Stimulated activated memory B cell treated with anti-CD40 and anti-IgM and Interleukin-4, amounts not matched to agents 10 μg/mL and 1 μg/mL and 100 μg/mL, for 72 hours (primary cell): ENCODE results near the gene PTPRN2.

Experiments
- ATAC-seq: fragments of 150-1000 bp; cut with Tn5 transposase; 2 replicates; pipeline ENCODE4 v1.10.0; 2021
- H3K27ac Mint-ChIP-seq: one replicate; pipeline ENCODE4 v1.8.0; 2022; ENCODE audit warnings: mild to moderate bottlenecking, mixed read lengths
- H3K27me3 Mint-ChIP-seq: one replicate; pipeline ENCODE4 v1.8.0; 2022; ENCODE audit warnings: mixed read lengths
- H3K36me3 Mint-ChIP-seq: one replicate; pipeline ENCODE4 v1.8.0; 2022; ENCODE audit warnings: mixed read lengths
- H3K4me1 Mint-ChIP-seq: one replicate; pipeline ENCODE4 v1.8.0; 2022; ENCODE audit warnings: mixed read lengths
- H3K4me3 Mint-ChIP-seq: one replicate; pipeline ENCODE4 v1.8.0; 2022; ENCODE audit warnings: mild to moderate bottlenecking, moderate library complexity, mixed read lengths
- H3K9me3 Mint-ChIP-seq: one replicate; pipeline ENCODE4 v1.8.0; 2022; ENCODE audit warnings: mixed read lengths

The PTPRN2 gene

GRCh38 chr7:157618823-157619606 is 968.6 kb downstream of the PTPRN2 start:
- H3K27me3 Mint-ChIP-seq, result peaks cover 19% of the 10 kb centered on the region
- H3K4me1 Mint-ChIP-seq, result no peaks in the 10 kb centered on the region
- no peaks in the 10 kb centered on the region for H3K36me3 Mint-ChIP-seq
- no peak overlapping the region for H3K27ac Mint-ChIP-seq
- no peak overlapping the region for H3K4me3 Mint-ChIP-seq
- H3K9me3 Mint-ChIP-seq, result no peaks in the 10 kb centered on the region
- no peak for ATAC-seq

- no peak overlapping the region for H3K27ac Mint-ChIP-seq
- no peaks in the 10 kb centered on the region for H3K9me3 Mint-ChIP-seq
- H3K4me1 Mint-ChIP-seq, result no peaks in the 10 kb centered on the region
Observed at GRCh38 chr7:157618091-157618726, 969.4 kb downstream of the PTPRN2 start.

GRCh38 chr7:157617401-157617800 is 970.2 kb downstream of the PTPRN2 start:
- Mint-ChIP-seq H3K27me3 (peaks cover 20% of the 10 kb centered on the region), H3K27ac (no peak overlapping the region), H3K4me3 (no peak overlapping the region), H3K4me1 (peaks cover 3% of the 10 kb centered on the region), H3K9me3 (no peaks in the 10 kb centered on the region), H3K36me3 (no peaks in the 10 kb centered on the region)
- no peak for ATAC-seq

More at GRCh38 chr7:157618091-157618726, 969.4 kb downstream of the PTPRN2 start:
- H3K27me3 Mint-ChIP-seq, result peaks cover 22% of the 10 kb centered on the region
- ATAC-seq, result no peak
- H3K36me3 Mint-ChIP-seq, result no peaks in the 10 kb centered on the region
- no peak overlapping the region for H3K4me3 Mint-ChIP-seq

- ATAC-seq, result no peak
- Mint-ChIP-seq H3K9me3 (no peaks in the 10 kb centered on the region), H3K4me1 (peaks cover 6% of the 10 kb centered on the region), H3K27me3 (peaks cover 16% of the 10 kb centered on the region), H3K4me3 (no peak overlapping the region), H3K27ac (no peak overlapping the region), H3K36me3 (no peaks in the 10 kb centered on the region)
Observed at GRCh38 chr7:157616931-157617330, 970.7 kb downstream of the PTPRN2 start.

GRCh38 chr7:157616426-157616825 is 971.2 kb downstream of the PTPRN2 start:
- no peak overlapping the region for H3K27ac Mint-ChIP-seq
- no peaks in the 10 kb centered on the region for H3K36me3 Mint-ChIP-seq
- peaks cover 7% of the 10 kb centered on the region for H3K4me1 Mint-ChIP-seq
- peaks cover 16% of the 10 kb centered on the region for H3K27me3 Mint-ChIP-seq
- H3K9me3 Mint-ChIP-seq, result peaks cover 2% of the 10 kb centered on the region
- no peak overlapping the region for H3K4me3 Mint-ChIP-seq
- ATAC-seq, result no peak

- Mint-ChIP-seq H3K9me3 (peaks cover 3% of the 10 kb centered on the region), H3K4me3 (no peak overlapping the region), H3K27me3 (peaks cover 22% of the 10 kb centered on the region), H3K36me3 (no peaks in the 10 kb centered on the region), H3K4me1 (peaks cover 10% of the 10 kb centered on the region), H3K27ac (no peak overlapping the region)
- no peak for ATAC-seq
Observed at GRCh38 chr7:157615852-157616251, 971.8 kb downstream of the PTPRN2 start.

- Mint-ChIP-seq H3K36me3 (no peaks in the 10 kb centered on the region), H3K9me3 (peaks cover 3% of the 10 kb centered on the region), H3K27ac (no peak overlapping the region), H3K4me1 (peaks cover 10% of the 10 kb centered on the region), H3K4me3 (no peak overlapping the region), H3K27me3 (peaks cover 23% of the 10 kb centered on the region)
- ATAC-seq, result no peak
Observed at GRCh38 chr7:157615101-157615817, 972.4 kb downstream of the PTPRN2 start.

- peaks cover 10% of the 10 kb centered on the region for H3K4me1 Mint-ChIP-seq
- H3K4me3 Mint-ChIP-seq, result no peak overlapping the region
- ATAC-seq, result no peak
- peaks cover 3% of the 10 kb centered on the region for H3K9me3 Mint-ChIP-seq
- H3K36me3 Mint-ChIP-seq, result no peaks in the 10 kb centered on the region
- no peak overlapping the region for H3K27ac Mint-ChIP-seq
- peaks cover 23% of the 10 kb centered on the region for H3K27me3 Mint-ChIP-seq
Observed at GRCh38 chr7:157614457-157615020, 973.1 kb downstream of the PTPRN2 start.

- Mint-ChIP-seq H3K4me3 (no peak overlapping the region), H3K27ac (no peak overlapping the region), H3K27me3 (peaks cover 23% of the 10 kb centered on the region), H3K36me3 (no peaks in the 10 kb centered on the region), H3K9me3 (peaks cover 3% of the 10 kb centered on the region), H3K4me1 (peaks cover 10% of the 10 kb centered on the region)
- no peak for ATAC-seq
Observed at GRCh38 chr7:157613575-157614322, 973.9 kb downstream of the PTPRN2 start.

- H3K4me3 Mint-ChIP-seq, result peak overlapping the region; percentile 72
- peaks cover 3% of the 10 kb centered on the region for H3K9me3 Mint-ChIP-seq
- no peak overlapping the region for H3K27ac Mint-ChIP-seq
- no peaks in the 10 kb centered on the region for H3K36me3 Mint-ChIP-seq
- peaks cover 10% of the 10 kb centered on the region for H3K4me1 Mint-ChIP-seq
- peaks cover 23% of the 10 kb centered on the region for H3K27me3 Mint-ChIP-seq
- peak; percentile 62 for ATAC-seq
Observed at GRCh38 chr7:157612664-157613561, 974.7 kb downstream of the PTPRN2 start.

GRCh38 chr7:157612009-157612663 is 975.5 kb downstream of the PTPRN2 start:
- H3K4me3 Mint-ChIP-seq, result peak overlapping the region; percentile 72
- no peaks in the 10 kb centered on the region for H3K36me3 Mint-ChIP-seq
- peaks cover 23% of the 10 kb centered on the region for H3K27me3 Mint-ChIP-seq
- no peak overlapping the region for H3K27ac Mint-ChIP-seq
- peaks cover 10% of the 10 kb centered on the region for H3K4me1 Mint-ChIP-seq
- peaks cover 3% of the 10 kb centered on the region for H3K9me3 Mint-ChIP-seq
- ATAC-seq, result no peak

GRCh38 chr7:157611341-157611740 is 976.3 kb downstream of the PTPRN2 start:
- H3K9me3 Mint-ChIP-seq, result peaks cover 3% of the 10 kb centered on the region
- peak overlapping the region; percentile 7 for H3K4me3 Mint-ChIP-seq
- no peaks in the 10 kb centered on the region for H3K36me3 Mint-ChIP-seq
- peaks cover 10% of the 10 kb centered on the region for H3K4me1 Mint-ChIP-seq
- no peak overlapping the region for H3K27ac Mint-ChIP-seq
- peaks cover 23% of the 10 kb centered on the region for H3K27me3 Mint-ChIP-seq
- no peak for ATAC-seq

- peaks cover 10% of the 10 kb centered on the region for H3K4me1 Mint-ChIP-seq
- H3K27ac Mint-ChIP-seq, result no peak overlapping the region
- ATAC-seq, result no peak
- H3K4me3 Mint-ChIP-seq, result peak overlapping the region; percentile 7
- peaks cover 3% of the 10 kb centered on the region for H3K9me3 Mint-ChIP-seq
- H3K36me3 Mint-ChIP-seq, result no peaks in the 10 kb centered on the region
- H3K27me3 Mint-ChIP-seq, result peaks cover 23% of the 10 kb centered on the region
Observed at GRCh38 chr7:157610671-157611295, 976.8 kb downstream of the PTPRN2 start.
